KBM-7 (cell line): ENCODE results near the gene FEZF2.

Experiments used
- DNase-seq: peaks from one replicate; pipeline ENCODE4 v3.0.0-alpha.2; 2015
- in situ Hi-C: fragments of 300-500 bp; cut with MboI; formaldehyde crosslinking; loops from 2 replicates; pipeline ENCODE4 v1.14.3; 2020; ENCODE audit warnings: low sequenced_read_pairs, low pct_unique_long_range_greater_than_20kb, mixed read lengths

FEZF2 gene

DNA sequence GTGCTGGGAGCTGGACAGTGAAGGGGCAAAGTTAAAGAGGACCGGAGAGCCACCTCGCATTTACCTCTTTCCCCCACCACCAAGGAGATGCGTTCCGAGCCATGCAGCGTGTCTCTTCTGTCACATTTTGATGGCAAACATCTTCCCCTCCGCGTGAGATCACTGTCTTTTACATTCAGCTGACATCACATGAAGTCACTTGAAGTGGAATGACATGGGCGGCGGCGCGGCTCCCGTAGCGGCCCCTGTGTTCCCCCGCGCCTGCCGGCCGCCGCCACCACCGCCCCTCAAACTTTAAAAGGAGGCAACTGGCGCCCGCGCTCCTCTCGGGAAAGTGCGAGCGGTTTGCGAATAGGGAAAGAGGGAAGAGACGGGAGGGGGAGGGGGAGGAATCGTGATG, at the start of gene FEZF2:
TSS of gene FEZF2 (minus strand) at position 336 of the 400 bp plus-strand sequence. CDS start 682 bp downstream, outside the sequence.
- in situ Hi-C loops, result no loop called here
- no peak for DNase-seq

DNA sequence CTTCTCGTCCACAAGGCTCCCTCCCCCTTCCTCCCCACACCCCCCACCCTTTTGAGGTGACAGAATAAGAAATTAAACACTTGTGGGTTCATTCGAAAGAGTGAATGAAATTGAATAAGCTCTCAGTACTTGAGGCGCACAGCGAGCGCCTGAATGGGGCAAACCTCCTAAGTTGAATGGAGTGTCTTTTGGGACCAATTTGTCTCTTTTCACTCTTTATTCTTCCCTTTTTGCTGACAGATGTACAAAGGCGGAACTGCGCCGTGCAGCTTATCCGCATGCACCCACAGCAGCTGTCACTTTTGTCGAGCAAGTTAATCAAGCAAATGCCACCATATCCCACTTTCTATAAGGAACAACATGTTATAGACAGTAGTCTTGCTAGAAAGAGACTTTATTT, 47.9 kb upstream of the FEZF2 start:
- DNase-seq, result no peak
- in situ Hi-C loops, result no loop called here

DNA sequence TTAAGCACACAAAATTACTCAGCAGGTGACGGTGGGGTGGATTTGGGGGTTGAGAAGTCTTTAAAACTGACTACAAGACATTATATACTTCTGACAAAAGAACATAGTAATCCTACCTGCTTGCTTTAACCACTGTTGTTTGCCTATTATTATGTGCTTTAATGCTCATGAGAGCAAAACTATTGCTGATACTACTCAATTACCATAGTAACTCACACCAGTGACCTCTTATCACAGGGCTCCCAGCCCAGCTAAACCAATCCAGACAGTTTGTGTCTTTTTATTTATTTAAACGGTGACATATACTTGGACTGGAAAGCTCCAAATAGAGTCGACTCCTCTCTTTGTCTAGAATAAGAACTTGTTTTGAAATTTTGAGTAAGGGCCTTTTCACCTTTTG, 42.8 kb upstream of the FEZF2 start:
- in situ Hi-C loops, result no loop called here
- DNase-seq, result no peak

DNA sequence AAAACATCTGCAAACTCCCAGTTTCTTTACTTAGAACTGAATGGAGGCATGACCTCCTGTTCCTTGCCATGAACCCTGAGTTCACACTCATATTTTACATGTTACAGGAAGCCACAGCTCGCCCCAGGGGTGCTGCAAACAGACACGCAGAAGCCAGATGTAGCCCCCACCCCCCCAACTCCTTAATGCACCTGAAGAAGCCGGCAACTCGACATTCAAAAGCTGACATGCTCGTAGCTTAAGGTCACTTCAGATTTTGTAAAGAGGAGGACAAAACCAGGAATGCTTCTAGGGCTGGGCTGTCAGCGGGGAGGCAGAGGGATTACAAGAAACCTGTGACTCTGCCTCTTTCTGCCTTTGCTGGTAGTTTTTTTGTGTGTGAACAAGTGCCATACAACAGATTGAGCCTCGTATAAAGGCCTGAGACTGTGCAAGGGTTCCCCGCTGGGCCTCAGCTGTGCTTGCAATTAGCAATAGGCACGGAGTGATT, 42.0 kb upstream of the FEZF2 start:
- DNase-seq, result no peak
- in situ Hi-C loops, result no loop called here

GRCh38 chr3:62414786-62415185, 41.4 kb upstream of the FEZF2 start:
- no peak for DNase-seq
- in situ Hi-C loops, result no loop called here

DNA sequence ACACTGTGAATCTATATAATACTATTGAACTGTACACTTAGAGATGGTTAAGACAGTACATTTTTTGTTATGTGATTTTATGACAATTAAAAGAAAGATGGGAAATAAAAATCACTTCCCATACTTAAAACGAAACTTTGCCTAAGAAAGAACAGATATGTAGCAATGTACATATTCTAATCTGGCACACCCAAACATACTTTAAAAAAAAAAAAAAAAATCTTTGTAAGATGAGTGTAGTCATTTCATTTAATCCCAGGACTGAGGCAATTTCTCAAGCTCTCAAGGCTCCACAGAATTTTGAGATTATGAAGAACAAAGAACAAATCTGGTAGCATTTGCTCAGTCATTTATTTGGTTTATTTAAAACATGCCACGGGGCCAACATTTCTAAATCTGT, 40.3 kb upstream of the FEZF2 start:
- in situ Hi-C loops, result no loop called here

GRCh38 chr3:62406945-62407344, 33.6 kb upstream of the FEZF2 start:
- in situ Hi-C loops, result no loop called here
- no peak for DNase-seq

More for the DNA sequence above, 40.3 kb upstream of the FEZF2 start:
- no peak for DNase-seq

GRCh38 chr3:62405566-62405965, 32.2 kb upstream of the FEZF2 start:
- in situ Hi-C loops, result no loop called here

GRCh38 chr3:62405135-62405534, 31.8 kb upstream of the FEZF2 start:
- no peak for DNase-seq
- in situ Hi-C loops, result no loop called here

More at GRCh38 chr3:62405566-62405965, 32.2 kb upstream of the FEZF2 start:
- no peak for DNase-seq

DNA sequence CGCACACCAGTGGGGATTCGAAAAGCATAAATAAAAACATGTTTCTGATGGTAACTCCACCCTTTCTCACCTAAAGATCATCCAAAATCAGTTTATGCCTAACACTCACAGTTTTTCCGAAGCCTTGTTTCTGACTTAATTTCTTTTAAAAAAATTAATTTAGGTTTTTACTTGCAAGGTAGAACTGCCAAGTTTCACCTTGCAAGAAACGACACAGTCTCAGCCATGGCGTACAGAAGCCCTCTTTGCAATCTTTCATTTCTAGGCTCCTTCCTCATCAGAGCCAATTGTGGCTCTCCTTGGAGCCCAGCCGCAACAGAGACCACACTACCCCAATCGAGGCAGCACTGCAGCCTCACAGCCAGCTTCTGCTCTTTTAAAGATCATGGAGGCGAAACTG, 31.0 kb upstream of the FEZF2 start:
- in situ Hi-C loops, result no loop called here
- no peak for DNase-seq

DNA sequence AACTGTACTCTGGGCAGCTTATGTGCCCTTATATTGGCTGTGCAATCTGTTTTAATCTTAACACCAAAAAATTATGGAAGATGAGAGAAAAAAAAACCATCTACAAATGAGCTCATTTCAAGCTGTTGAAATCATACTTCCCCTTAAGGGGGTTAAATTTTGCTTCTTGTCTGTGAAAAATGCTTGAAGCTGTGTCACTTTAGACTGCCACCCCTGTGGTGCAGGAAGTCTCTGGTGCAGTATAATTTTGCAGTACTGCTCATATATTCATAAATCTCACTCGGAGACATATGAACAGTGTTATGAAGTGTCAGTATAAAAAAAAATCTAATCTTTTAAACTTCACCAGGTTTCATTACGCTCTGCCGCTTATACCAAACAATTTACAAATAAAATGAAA, 30.4 kb upstream of the FEZF2 start:
- no peak for DNase-seq
- in situ Hi-C loops, result no loop called here

- in situ Hi-C loops, result no loop called here
- no peak for DNase-seq
Measured at GRCh38 chr3:62392626-62393292, 19.4 kb upstream of the FEZF2 start.

- DNase-seq, result no peak
- in situ Hi-C loops, result no loop called here
Measured at GRCh38 chr3:62387251-62387650, 13.9 kb upstream of the FEZF2 start.

- DNase-seq, result no peak
- in situ Hi-C loops, result no loop called here
Measured at GRCh38 chr3:62379321-62379798, 6.0 kb upstream of the FEZF2 start.

GRCh38 chr3:62378921-62379320, 5.6 kb upstream of the FEZF2 start:
- in situ Hi-C loops, result no loop called here
- no peak for DNase-seq

GRCh38 chr3:62378311-62378789, 5.0 kb upstream of the FEZF2 start:
- in situ Hi-C loops, result no loop called here

GRCh38 chr3:62376906-62377877, 3.8 kb upstream of the FEZF2 start:
- in situ Hi-C loops, result no loop called here
- no peak for DNase-seq

More at GRCh38 chr3:62378311-62378789, 5.0 kb upstream of the FEZF2 start:
- DNase-seq, result no peak

- no peak for DNase-seq
- in situ Hi-C loops, result no loop called here
Measured at GRCh38 chr3:62376454-62376720, 3.0 kb upstream of the FEZF2 start.

DNA sequence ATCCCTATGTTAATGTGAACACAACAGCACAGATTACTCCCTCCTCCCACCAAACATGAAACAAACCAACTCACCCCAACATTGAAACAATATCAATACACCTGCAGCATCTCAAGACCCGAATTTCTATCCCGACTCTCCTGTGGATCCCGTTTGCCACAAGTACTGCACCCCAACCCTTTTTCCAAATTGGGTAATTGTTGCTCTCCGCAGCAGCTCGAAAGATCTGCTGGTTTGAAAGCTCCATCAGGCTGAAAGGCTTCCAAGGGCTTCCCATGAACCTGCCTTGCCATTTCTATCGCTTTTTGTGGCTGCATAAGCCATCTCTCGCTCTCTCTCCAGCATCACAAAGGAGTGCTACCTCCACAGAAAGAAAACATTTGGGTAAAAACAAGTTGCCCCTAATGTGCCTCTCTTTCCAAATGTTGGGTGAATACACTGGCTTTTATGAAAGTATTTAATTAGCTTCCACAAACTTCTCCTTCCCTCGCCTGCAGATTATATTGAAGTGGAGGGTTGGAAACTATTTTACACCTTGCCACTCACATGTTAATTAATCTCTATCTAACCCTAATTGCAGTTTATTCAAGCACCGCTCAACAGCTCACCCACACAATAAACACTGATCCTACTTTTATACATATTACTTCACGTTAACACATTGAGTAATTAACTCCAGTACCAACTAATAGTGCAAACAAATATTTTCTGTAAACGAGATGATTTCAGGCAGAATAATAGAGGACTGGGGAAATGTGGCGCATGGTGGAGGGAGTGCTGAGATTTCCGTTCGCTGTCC, 2.5 kb upstream of the FEZF2 start:
- no peak for DNase-seq
- in situ Hi-C loops, result no loop called here
